GM12892 (cell line): Measurements from ENCODE around the gene CDH6.

Experiments
- POLR2A ChIP-seq: IDR thresholded peaks from 2 replicates; pipeline ENCODE4 v1.6.1; 2011; ENCODE audit warnings: low read depth, low read length, control low read depth
- POLR2AphosphoS5 ChIP-seq: IDR thresholded peaks from 2 replicates; pipeline ENCODE4 v1.6.1; 2011; ENCODE audit warnings: low read depth, low read length, control low read depth
- TAF1 ChIP-seq: IDR thresholded peaks from 2 replicates; pipeline ENCODE4 v1.6.1; 2011; ENCODE audit warnings: low read depth, mild to moderate bottlenecking, control low read depth, low read length, borderline replicate concordance

DNA sequence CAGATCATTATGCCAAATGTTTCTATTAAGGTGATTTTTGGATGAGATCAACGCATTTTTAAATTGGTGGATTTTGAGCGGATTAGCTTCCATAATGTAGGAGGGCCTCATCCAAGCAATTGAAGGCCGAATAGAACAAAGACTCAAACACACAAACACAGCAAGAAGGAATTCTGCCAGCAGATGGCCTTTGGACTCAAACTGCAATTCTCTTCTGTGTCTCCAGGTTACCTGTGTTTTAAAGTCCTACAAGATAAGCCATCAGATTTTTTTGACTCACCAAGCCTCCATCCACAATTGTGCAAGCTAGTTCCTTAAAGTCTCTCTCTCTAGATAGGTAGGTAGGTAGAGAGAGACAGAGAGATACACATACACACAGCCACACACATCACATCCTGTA lies 25.5 kb downstream of the CDH6 start:
- TF ChIP-seq POLR2A (no peak), POLR2AphosphoS5 (no peak), TAF1 (no peak)
